ENCODE results near the gene ADH4. TPM values are rescaled to one million over a fixed set of nuclear protein-coding genes. Genes with fewer than 3 reads are reported as not detected.
"Not testable (repeated sequence)": the region's sequence is repeated elsewhere in the genome, so short reads cannot be mapped to it uniquely, and the experiment has no call there.

ADH4 gene
- total RNA-seq, 2 experiments from 2014 or later: not detected

GRCh38 chr4:99126376-99126775 is 17.7 kb downstream of the ADH4 start:
- Mint-ChIP-seq H3K36me3 (ENCODE audit: low read depth) (no peaks in the 10 kb centered on the region), H3K4me3 (no peak overlapping the region), H3K27me3 (no peaks in the 10 kb centered on the region), H3K27ac (no peak overlapping the region), H3K4me1 (no peaks in the 10 kb centered on the region), H3K9me3 (ENCODE audit: low read depth) (no peaks in the 10 kb centered on the region)
- ATAC-seq (no peak), DNase-seq (no peak)
- CTCF ChIA-PET: no interaction called here
- POLR2A ChIA-PET: no interaction called here
- intact Hi-C loops (cut with DNase I, micrococcal nuclease): no loop called here

DNA sequence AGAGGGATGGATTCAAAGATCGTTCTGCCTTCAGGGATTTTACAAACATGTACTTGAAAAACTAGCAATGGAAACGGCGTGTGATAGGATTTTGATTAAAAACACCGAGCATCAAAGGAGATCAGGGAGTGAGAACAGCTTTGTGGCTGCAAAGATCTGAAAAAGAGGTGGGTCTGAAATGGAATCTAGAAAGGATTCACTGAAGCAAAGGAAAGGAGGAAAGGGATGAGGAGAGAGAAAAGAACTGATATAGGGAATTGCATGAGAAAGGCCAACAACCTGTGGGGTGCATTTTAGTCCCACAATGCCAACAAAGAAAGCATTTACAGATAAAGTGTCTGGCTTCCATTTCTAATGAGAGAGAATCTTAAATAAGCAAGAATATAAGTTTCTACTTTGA is 23.1 kb downstream of the ADH4 start:
- no peak overlapping the region for H3K4me3 Mint-ChIP-seq
- H3K27me3 Mint-ChIP-seq: no peaks in the 10 kb centered on the region
- no peaks in the 10 kb centered on the region for H3K4me1 Mint-ChIP-seq
- ATAC-seq: no peak
- no peaks in the 10 kb centered on the region for H3K9me3 Mint-ChIP-seq (ENCODE audit: low read depth)
- CTCF ChIA-PET: interaction anchor here (1.3 to 1.6 kb wide), 2 partner anchors 10 to 341 kb away, joined by 4 to 5 read pairs; no protein-coding TSS in a partner anchor
- DNase-seq: no peak
- intact Hi-C loops (cut with DNase I, micrococcal nuclease): no loop called here
- H3K27ac Mint-ChIP-seq: no peak overlapping the region
- no peaks in the 10 kb centered on the region for H3K36me3 Mint-ChIP-seq (ENCODE audit: low read depth)
- POLR2A ChIA-PET: no interaction called here

DNA sequence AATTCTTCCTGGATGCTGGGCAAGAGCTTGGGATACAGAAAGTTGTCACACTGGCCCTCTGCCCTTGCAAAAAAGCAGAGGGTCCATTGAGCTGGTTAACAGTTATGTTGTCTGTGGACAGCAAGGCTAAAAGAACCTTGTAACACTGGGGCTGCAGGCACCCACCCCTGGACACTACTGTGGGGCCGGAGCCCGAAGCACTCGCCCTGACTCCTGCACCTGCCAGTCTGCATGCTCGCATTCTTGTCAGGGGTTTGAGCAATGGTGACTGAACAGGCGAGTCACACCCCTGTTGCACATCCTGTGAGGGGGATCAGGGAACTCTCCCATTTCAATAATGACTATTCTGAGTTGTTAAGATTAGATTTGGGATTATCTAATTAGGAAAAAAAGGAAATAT is 23.6 kb downstream of the ADH4 start:
- Mint-ChIP-seq H3K36me3 (ENCODE audit: low read depth) (no peaks in the 10 kb centered on the region), H3K9me3 (ENCODE audit: low read depth) (no peaks in the 10 kb centered on the region), H3K27ac (no peak overlapping the region), H3K4me1 (no peaks in the 10 kb centered on the region), H3K4me3 (no peak overlapping the region), H3K27me3 (no peaks in the 10 kb centered on the region)
- ATAC-seq (no peak), DNase-seq (no peak)
- ChIA-PET CTCF (interaction anchor here (1.3 kb wide), 1 partner anchor 11 kb away, joined by 5 read pairs; no protein-coding TSS in a partner anchor), POLR2A (no interaction called here)
- intact Hi-C loops (cut with DNase I, micrococcal nuclease): no loop called here

DNA sequence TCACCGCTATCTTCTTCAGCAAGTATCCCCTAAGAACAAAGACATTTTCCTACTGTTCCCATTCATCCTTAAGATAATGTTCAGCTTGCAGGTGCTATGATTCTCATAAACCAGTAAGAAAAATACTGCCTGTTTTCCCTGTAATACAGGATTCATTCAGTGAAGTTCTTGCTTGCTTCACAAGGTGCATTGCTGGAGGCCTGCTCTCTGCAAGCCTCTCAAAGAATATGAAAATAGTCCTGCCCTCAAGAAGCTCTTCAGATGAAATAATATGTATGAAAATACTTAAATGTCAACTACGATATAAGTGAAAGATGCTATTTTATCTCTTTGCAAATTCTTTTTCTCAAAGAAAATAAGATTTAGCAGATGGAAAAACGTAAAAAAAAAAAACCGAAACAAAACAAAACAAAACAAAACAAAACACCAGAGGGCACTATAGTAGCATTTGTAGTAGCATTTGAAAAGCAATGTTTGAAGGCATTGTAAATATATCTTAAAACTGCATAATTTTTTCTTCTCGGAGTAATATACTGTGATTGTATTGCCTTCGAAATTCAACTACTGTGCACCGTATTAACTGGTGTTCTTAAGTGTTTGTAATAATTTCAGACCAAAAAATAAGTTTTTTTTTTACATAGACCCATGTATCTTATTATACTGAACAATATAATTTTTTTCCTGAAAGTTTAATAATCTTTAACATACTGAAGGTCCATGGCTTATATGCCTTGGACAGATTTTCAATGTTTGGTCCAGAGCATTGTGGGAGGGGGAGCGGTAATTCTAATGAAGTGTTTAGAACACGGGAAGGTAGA is 26.0 kb downstream of the ADH4 start:
- H3K9me3 Mint-ChIP-seq (ENCODE audit: low read depth): no peaks in the 10 kb centered on the region
- intact Hi-C loops (cut with DNase I, micrococcal nuclease): loop anchor here (1.0 to 10.0 kb wide), 4 partner anchors 287 to 1453 kb away; no protein-coding TSS in a partner anchor
- no peaks in the 10 kb centered on the region for H3K27me3 Mint-ChIP-seq
- no peak overlapping the region for H3K4me3 Mint-ChIP-seq
- POLR2A ChIA-PET: no interaction called here
- DNase-seq (no peak), ATAC-seq (no peak)
- H3K36me3 Mint-ChIP-seq (ENCODE audit: low read depth): no peaks in the 10 kb centered on the region
- H3K4me1 Mint-ChIP-seq: no peaks in the 10 kb centered on the region
- CTCF ChIA-PET: interaction anchor here (0.7 to 1.2 kb wide), 3 partner anchors 286 to 346 kb away, joined by 3 to 7 read pairs (median 3); no protein-coding TSS in a partner anchor
- no peak overlapping the region for H3K27ac Mint-ChIP-seq

- ATAC-seq; H3K4me3 Mint-ChIP-seq; H3K4me1 Mint-ChIP-seq; DNase-seq; H3K9me3 Mint-ChIP-seq (ENCODE audit: low read depth); POLR2A ChIA-PET; H3K27ac Mint-ChIP-seq; H3K27me3 Mint-ChIP-seq; H3K36me3 Mint-ChIP-seq (ENCODE audit: low read depth): not testable (repeated sequence)
- intact Hi-C loops (cut with DNase I, micrococcal nuclease): loop anchor here in 1 of 2 experiments (10.0 kb wide), 1 partner anchor 1452 kb away; no protein-coding TSS in a partner anchor
- CTCF ChIA-PET: interaction anchor here (0.7 to 1.2 kb wide), 4 partner anchors 287 to 347 kb away, joined by 3 to 7 read pairs (median 3); no protein-coding TSS in a partner anchor
These were observed 26.8 kb downstream of the ADH4 start for GRCh38 chr4:99117122-99117841.

GRCh38 chr4:99109286-99109685 is 34.8 kb downstream of the ADH4 start:
- H3K4me1 Mint-ChIP-seq; H3K27me3 Mint-ChIP-seq; ATAC-seq; H3K9me3 Mint-ChIP-seq (ENCODE audit: low read depth); H3K4me3 Mint-ChIP-seq; intact Hi-C loops (cut with DNase I, micrococcal nuclease); DNase-seq; H3K36me3 Mint-ChIP-seq (ENCODE audit: low read depth); H3K27ac Mint-ChIP-seq: not testable (repeated sequence)
- POLR2A ChIA-PET: interaction anchor here (0.6 kb wide), 1 partner anchor 8 kb away, joined by 3 read pairs; no protein-coding TSS in a partner anchor
- CTCF ChIA-PET: interaction anchor here (1.4 kb wide), 1 partner anchor 353 kb away, joined by 6 read pairs; no protein-coding TSS in a partner anchor

DNA sequence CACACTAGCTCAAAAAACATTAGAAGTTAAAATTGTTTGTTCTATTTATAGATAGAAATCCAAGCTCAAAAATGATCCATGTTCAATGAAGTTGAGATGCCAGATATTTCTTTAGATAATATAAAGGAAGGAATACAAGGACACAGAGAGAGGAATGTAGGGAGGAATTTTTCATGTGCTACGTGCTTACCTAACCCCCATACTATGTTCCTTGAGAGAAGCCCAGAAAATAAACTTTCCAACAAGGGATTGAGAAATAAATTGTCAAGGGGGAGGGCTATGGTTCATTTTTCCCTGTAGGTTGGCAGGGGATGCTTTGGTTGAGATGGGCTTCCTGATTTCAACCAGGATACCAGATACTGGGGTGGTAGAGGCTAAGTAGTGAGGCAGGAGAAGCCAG is 39.9 kb downstream of the ADH4 start:
- Mint-ChIP-seq H3K36me3 (ENCODE audit: low read depth) (no peaks in the 10 kb centered on the region), H3K4me3 (no peak overlapping the region), H3K9me3 (ENCODE audit: low read depth) (no peaks in the 10 kb centered on the region), H3K27me3 (no peaks in the 10 kb centered on the region), H3K4me1 (no peaks in the 10 kb centered on the region), H3K27ac (no peak overlapping the region)
- ChIA-PET CTCF (no interaction called here), POLR2A (no interaction called here)
- DNase-seq (no peak), ATAC-seq (no peak)
- intact Hi-C loops (cut with DNase I, micrococcal nuclease): no loop called here

- POLR2A ChIA-PET: interaction anchor here (0.5 kb wide), 1 partner anchor 108 kb away, joined by 3 read pairs; the partner anchor contains the start of gene METAP1
- no peaks in the 10 kb centered on the region for H3K27me3 Mint-ChIP-seq
- intact Hi-C loops (cut with DNase I, micrococcal nuclease): no loop called here
- no peaks in the 10 kb centered on the region for H3K9me3 Mint-ChIP-seq (ENCODE audit: low read depth)
- H3K36me3 Mint-ChIP-seq (ENCODE audit: low read depth): no peaks in the 10 kb centered on the region
- ATAC-seq (no peak), DNase-seq (no peak)
- CTCF ChIA-PET: no interaction called here
- no peak overlapping the region for H3K4me3 Mint-ChIP-seq
- no peak overlapping the region for H3K27ac Mint-ChIP-seq
- H3K4me1 Mint-ChIP-seq: no peaks in the 10 kb centered on the region
These were observed 40.9 kb downstream of the ADH4 start for GRCh38 chr4:99103166-99103565.

GRCh38 chr4:99102634-99103033 is 41.5 kb downstream of the ADH4 start:
- POLR2A ChIA-PET: interaction anchor here (0.5 kb wide), 1 partner anchor 107 kb away, joined by 3 read pairs; the partner anchor contains the start of gene METAP1
- CTCF ChIA-PET: no interaction called here

GRCh38 chr4:99100876-99101275 is 43.2 kb downstream of the ADH4 start:
- POLR2A ChIA-PET: interaction anchor here (0.6 kb wide), 1 partner anchor 9 kb away, joined by 3 read pairs; no protein-coding TSS in a partner anchor

More at GRCh38 chr4:99102634-99103033, 41.5 kb downstream of the ADH4 start:
- ATAC-seq (no peak), DNase-seq (no peak)
- Mint-ChIP-seq H3K4me1 (no peaks in the 10 kb centered on the region), H3K27ac (no peak overlapping the region), H3K27me3 (no peaks in the 10 kb centered on the region), H3K36me3 (ENCODE audit: low read depth) (no peaks in the 10 kb centered on the region), H3K4me3 (no peak overlapping the region), H3K9me3 (ENCODE audit: low read depth) (no peaks in the 10 kb centered on the region)
- intact Hi-C loops (cut with DNase I, micrococcal nuclease): no loop called here

DNA sequence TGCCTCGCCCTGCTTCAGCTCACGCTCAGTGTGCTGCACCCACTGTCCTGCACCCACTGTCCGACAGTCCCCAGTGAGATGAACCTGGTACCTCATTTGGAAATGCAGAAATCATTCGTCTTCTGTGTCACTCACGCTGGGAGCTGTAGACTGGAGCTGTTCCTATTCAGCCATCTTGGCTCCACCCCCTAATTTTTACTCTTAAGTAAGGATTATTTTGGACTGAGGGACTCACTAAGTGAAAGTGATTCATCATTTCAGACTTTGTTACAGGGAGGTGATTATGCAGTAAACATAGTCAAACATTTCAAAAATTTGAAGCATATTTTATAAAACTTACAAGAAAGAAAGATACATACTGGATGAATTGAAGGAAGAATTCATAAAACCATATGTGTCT is 44.3 kb downstream of the ADH4 start:
- POLR2A ChIA-PET, H3K27ac Mint-ChIP-seq, CTCF ChIA-PET: not testable (repeated sequence)

More at GRCh38 chr4:99100876-99101275, 43.2 kb downstream of the ADH4 start:
- no peak overlapping the region for H3K4me3 Mint-ChIP-seq
- H3K27me3 Mint-ChIP-seq: no peaks in the 10 kb centered on the region
- no peak for ATAC-seq
- no peaks in the 10 kb centered on the region for H3K4me1 Mint-ChIP-seq
- H3K36me3 Mint-ChIP-seq (ENCODE audit: low read depth): no peaks in the 10 kb centered on the region
- no peaks in the 10 kb centered on the region for H3K9me3 Mint-ChIP-seq (ENCODE audit: low read depth)
- intact Hi-C loops (cut with DNase I, micrococcal nuclease): no loop called here
- CTCF ChIA-PET: no interaction called here
- H3K27ac Mint-ChIP-seq: no peak overlapping the region
- DNase-seq: no peak

More for the DNA sequence above, 44.3 kb downstream of the ADH4 start:
- H3K27me3 Mint-ChIP-seq; DNase-seq; H3K4me3 Mint-ChIP-seq; H3K36me3 Mint-ChIP-seq (ENCODE audit: low read depth); H3K9me3 Mint-ChIP-seq (ENCODE audit: low read depth); H3K4me1 Mint-ChIP-seq; intact Hi-C loops (cut with DNase I, micrococcal nuclease); ATAC-seq: not testable (repeated sequence)

All from activated CD4-positive, alpha-beta T cell treated with anti-CD3 and anti-CD28 coated beads for 36 hours (primary cell).